IMR-90 (cell line): Measurements from ENCODE around the gene KANSL3.

ENCODE experiments used
- CEBPB ChIP-seq: IDR thresholded peaks from 2 replicates; pipeline ENCODE4 v1.6.1; 2012; ENCODE audit warnings: low read depth, low read length, improper control_type of control experiment
- CHD1 ChIP-seq: IDR thresholded peaks from 2 replicates; pipeline ENCODE4 v1.6.1; 2012; ENCODE audit warnings: low read depth, low read length, improper control_type of control experiment
- CTCF ChIP-seq: conservative IDR thresholded peaks from 2 replicates; pipeline ENCODE4 v1.5.1; 2012; ENCODE audit warnings: mild to moderate bottlenecking, low read depth, low read length, improper control_type of control experiment
- FOS ChIP-seq: fragments of 150-350 bp; IDR thresholded peaks from 2 replicates; pipeline ENCODE4 v1.6.1; 2016; ENCODE audit warnings: low read depth, low read length
- MAFK ChIP-seq: IDR thresholded peaks from 2 replicates; pipeline ENCODE4 v1.6.1; 2012; ENCODE audit warnings: low read depth, low read length, improper control_type of control experiment
- MXI1 ChIP-seq: IDR thresholded peaks from 2 replicates; pipeline ENCODE4 v1.6.1; 2012; ENCODE audit warnings: low read depth, mild to moderate bottlenecking, low read length, moderate library complexity, borderline replicate concordance
- NFE2L2 ChIP-seq: fragments of 150-350 bp; IDR thresholded peaks from 2 replicates; pipeline ENCODE4 v1.6.1; 2016; ENCODE audit warnings: low read depth, mild to moderate bottlenecking, low read length
- POLR2A ChIP-seq: IDR thresholded peaks from 2 replicates; pipeline ENCODE4 v1.6.1; 2012; ENCODE audit warnings: mild to moderate bottlenecking, low read depth, low read length
- RAD21 ChIP-seq: IDR thresholded peaks from 2 replicates; pipeline ENCODE4 v1.6.1; 2012; ENCODE audit warnings: low read length, improper control_type of control experiment
- RCOR1 ChIP-seq: IDR thresholded peaks from 2 replicates; pipeline ENCODE4 v1.6.1; 2012; ENCODE audit warnings: mild to moderate bottlenecking, low read length, improper control_type of control experiment; ENCODE audit not compliant: insufficient replicate concordance
- RFX5 ChIP-seq: IDR thresholded peaks from 2 replicates; pipeline ENCODE4 v1.8.0; 2012; ENCODE audit warnings: low read depth, mild to moderate bottlenecking, low read length, moderate library complexity
- SMC3 ChIP-seq: fragments of 150-350 bp; IDR thresholded peaks from 2 replicates; pipeline ENCODE4 v1.6.1; 2016; ENCODE audit warnings: low read depth, mild to moderate bottlenecking, antibody characterized with exemption, low read length, moderate library complexity
- USF2 ChIP-seq: fragments of 150-350 bp; IDR thresholded peaks from 2 replicates; pipeline ENCODE4 v1.6.1; 2017; ENCODE audit warnings: mild to moderate bottlenecking, antibody characterized with exemption, low read length, low read depth
- TF ChIP-seq, protein P1 (sequence below): fragments of 150-350 bp; IDR thresholded peaks from 2 replicates; pipeline ENCODE4 v1.6.1; 2016; ENCODE audit warnings: low read depth, mild to moderate bottlenecking, low read length, moderate library complexity, borderline replicate concordance

- TF ChIP-seq CTCF (no peak), RFX5 (no peak), RAD21 (no peak), POLR2A (no peak), MAFK (no peak), CEBPB (no peak), RCOR1 (no peak), MXI1 (no peak), CHD1 (no peak), NFE2L2 (no peak), SMC3 (no peak), USF2 (no peak), FOS (no peak)
- TF ChIP-seq, protein P1, sequence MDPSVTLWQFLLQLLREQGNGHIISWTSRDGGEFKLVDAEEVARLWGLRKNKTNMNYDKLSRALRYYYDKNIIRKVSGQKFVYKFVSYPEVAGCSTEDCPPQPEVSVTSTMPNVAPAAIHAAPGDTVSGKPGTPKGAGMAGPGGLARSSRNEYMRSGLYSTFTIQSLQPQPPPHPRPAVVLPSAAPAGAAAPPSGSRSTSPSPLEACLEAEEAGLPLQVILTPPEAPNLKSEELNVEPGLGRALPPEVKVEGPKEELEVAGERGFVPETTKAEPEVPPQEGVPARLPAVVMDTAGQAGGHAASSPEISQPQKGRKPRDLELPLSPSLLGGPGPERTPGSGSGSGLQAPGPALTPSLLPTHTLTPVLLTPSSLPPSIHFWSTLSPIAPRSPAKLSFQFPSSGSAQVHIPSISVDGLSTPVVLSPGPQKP, result no peak
These were observed 60.6 kb downstream of the KANSL3 start for GRCh38 chr2:96577501-96577900.
